Heart left ventricle (tissue), 13 donors: ENCODE data around the gene PPP1R12C.

Experiments
- POLR2A ChIP-seq, 2 donors: fragments of 450-650 bp; IDR thresholded peaks; one replicate each; pipeline ENCODE4 v1.6.1; 2017; ENCODE audit warnings: antibody characterized with exemption in 2 of 2, mild to moderate bottlenecking in 2 of 2, moderate library complexity in 2 of 2
- TF ChIP-seq, protein P1 (sequence below), 12 donors: fragments of 200-600 bp; sonication (generic) in 4 of 12; IDR thresholded peaks; one replicate each; pipeline versions ENCODE4 v1.5.0 to v1.8.0; 2018 to 2022; ENCODE audit warnings: antibody characterized with exemption in 12 of 12, mild to moderate bottlenecking in 5 of 12
- donor health status: ischemic (EF 13 %, LVEDD 7.1; RV severe dilation, severe dysfunction).
- donor health status: DM: no; HTN: yes; CAD: no.
- donor health status: DM: no; HTN: no; CAD: no.
- donor health status: ischemic (EF 25% LVEDD 6.9; RV normal size, moderate dysfunction).
- donor health status: ischemic (EF 25% LVEDD 5.7; RV mildly dilated, moderate dysfunction).
- donor health status: ischemic (EF 35%, LVEDD 5.7; RV mildly dilated, moderate dysfunction).
- donor health status: nonischemic (EF 11% LVEDD 7.7; RV severe dilation, severe dysfunction).
- donor health status: DM: yes; HTN: yes; CAD: no.
- donor health status: PGD.
- donor health status: ischemic (EF 29% LVEDD 5.4; RV normal size, mild dysfunction).
- donor health status: nonischemic (EF 23%, LVEDD 6.1; RV moderate dilation, normal function).

GRCh38 chr19:55044771-55045716 is 72.4 kb downstream of the PPP1R12C start:
- TF ChIP-seq, protein P1, sequence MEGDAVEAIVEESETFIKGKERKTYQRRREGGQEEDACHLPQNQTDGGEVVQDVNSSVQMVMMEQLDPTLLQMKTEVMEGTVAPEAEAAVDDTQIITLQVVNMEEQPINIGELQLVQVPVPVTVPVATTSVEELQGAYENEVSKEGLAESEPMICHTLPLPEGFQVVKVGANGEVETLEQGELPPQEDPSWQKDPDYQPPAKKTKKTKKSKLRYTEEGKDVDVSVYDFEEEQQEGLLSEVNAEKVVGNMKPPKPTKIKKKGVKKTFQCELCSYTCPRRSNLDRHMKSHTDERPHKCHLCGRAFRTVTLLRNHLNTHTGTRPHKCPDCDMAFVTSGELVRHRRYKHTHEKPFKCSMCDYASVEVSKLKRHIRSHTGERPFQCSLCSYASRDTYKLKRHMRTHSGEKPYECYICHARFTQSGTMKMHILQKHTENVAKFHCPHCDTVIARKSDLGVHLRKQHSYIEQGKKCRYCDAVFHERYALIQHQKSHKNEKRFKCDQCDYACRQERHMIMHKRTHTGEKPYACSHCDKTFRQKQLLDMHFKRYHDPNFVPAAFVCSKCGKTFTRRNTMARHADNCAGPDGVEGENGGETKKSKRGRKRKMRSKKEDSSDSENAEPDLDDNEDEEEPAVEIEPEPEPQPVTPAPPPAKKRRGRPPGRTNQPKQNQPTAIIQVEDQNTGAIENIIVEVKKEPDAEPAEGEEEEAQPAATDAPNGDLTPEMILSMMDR (IDR thresholded peaks at IDR 0.05): no peak
- no peak for TF ChIP-seq POLR2A (IDR thresholded peaks at IDR 0.05)
